ENCODE data around the gene CADM3.

DNA sequence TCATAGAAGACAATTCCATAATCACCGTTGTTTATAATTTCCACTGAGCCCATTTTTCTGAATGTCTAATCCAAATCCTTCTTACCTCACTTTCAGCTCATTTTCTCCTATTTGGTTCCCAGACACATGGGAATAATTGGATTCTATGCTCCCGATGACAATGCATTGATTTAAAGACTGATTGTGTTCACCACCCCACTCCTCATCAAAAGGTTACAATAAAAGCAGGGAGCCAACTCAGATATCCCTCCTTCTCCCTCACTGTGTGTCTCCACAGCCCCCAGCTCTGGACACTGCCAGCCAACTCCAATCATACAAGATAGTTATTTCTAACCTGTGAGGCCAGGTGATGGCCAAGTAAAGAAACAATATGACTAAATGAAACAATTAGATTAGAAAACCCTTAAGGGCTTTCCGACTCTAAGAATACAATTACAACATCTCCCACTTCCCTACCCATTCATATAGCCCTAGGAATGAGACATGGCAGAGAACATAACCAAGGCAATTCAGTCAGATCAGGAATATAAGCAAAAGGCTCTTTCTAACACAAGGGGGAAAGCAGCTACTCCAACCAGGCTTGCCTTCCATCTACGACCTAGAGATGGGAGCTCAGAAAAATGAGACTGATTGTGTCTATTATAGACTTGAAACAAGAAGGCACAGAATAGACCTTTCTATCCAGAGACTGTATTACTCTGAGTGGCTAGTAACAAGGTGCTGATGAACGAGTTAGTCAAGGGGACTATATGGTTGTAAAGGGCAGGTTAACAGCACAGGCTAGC, 28.5 kb upstream of the CADM3 start:
- TF ChIP-seq MTF1 (CRISPR knock-in tag; IDR thresholded peaks at IDR 0.05; ENCODE audit: borderline replicate concordance) (no peak), ZBTB26 (CRISPR knock-in tag; IDR thresholded peaks at IDR 0.05) (no peak), FOXK2 (conservative IDR thresholded peaks at IDR 0.05 in 1 of 2, IDR thresholded peaks at IDR 0.05 in 1 of 2; ENCODE audit: low read depth in 2 of 2) (no peak), LARP7 (IDR thresholded peaks at IDR 0.05) (no peak), MYC (IDR thresholded peaks at IDR 0.05; ENCODE audit: low read depth, low read length) (no peak), MYC (CRISPR knock-in tag; IDR thresholded peaks at IDR 0.05; ENCODE audit: borderline replicate concordance, low read depth) (no peak)
- TF ChIP-seq, protein P1, sequence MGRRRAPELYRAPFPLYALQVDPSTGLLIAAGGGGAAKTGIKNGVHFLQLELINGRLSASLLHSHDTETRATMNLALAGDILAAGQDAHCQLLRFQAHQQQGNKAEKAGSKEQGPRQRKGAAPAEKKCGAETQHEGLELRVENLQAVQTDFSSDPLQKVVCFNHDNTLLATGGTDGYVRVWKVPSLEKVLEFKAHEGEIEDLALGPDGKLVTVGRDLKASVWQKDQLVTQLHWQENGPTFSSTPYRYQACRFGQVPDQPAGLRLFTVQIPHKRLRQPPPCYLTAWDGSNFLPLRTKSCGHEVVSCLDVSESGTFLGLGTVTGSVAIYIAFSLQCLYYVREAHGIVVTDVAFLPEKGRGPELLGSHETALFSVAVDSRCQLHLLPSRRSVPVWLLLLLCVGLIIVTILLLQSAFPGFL (CRISPR knock-in tag; IDR thresholded peaks at IDR 0.05), result no peak
